H9 (cell line): ENCODE results near the gene TMEM106C. TPM values are rescaled to one million over a fixed set of nuclear protein-coding genes. Genes with fewer than 3 reads are reported as not detected.

Source experiments
- DNase-seq: peaks from one replicate; pipeline ENCODE4 v3.0.0-alpha.2; 2017
- H2AFZ ChIP-seq: one replicate; pipeline ENCODE4 v1.6.1; 2013; ENCODE audit warnings: mild to moderate bottlenecking, low read length, control low read depth, moderate library complexity
- H2AK5ac ChIP-seq: 2 replicates; pipeline ENCODE4 v1.6.1; 2013; ENCODE audit warnings: low read length, control low read depth, mixed read lengths; ENCODE audit not compliant: insufficient read length
- H2BK120ac ChIP-seq: one replicate; pipeline ENCODE4 v1.6.1; 2013; ENCODE audit warnings: low read depth, mild to moderate bottlenecking, low read length, control low read depth, inconsistent platforms; ENCODE audit not compliant: poor library complexity, severe bottlenecking
- H2BK12ac ChIP-seq: 2 replicates; pipeline ENCODE4 v1.6.1; 2013; ENCODE audit warnings: low read length, control low read depth, mixed read lengths, low read depth; ENCODE audit not compliant: insufficient read length
- H2BK15ac ChIP-seq: 2 replicates; pipeline ENCODE4 v1.6.1; 2013; ENCODE audit warnings: low read depth, low read length, control low read depth
- H2BK20ac ChIP-seq: one replicate; pipeline ENCODE4 v1.6.1; 2013; ENCODE audit warnings: low read depth, mild to moderate bottlenecking, low read length, control low read depth, inconsistent platforms; ENCODE audit not compliant: poor library complexity, severe bottlenecking
- H2BK5ac ChIP-seq: 2 replicates; pipeline ENCODE4 v1.6.1; 2013; ENCODE audit warnings: low read length, control low read depth, mixed read lengths; ENCODE audit not compliant: insufficient read length
- H3K14ac ChIP-seq: 2 replicates; pipeline ENCODE4 v1.6.1; 2013; ENCODE audit warnings: low read length, control low read depth; ENCODE audit not compliant: insufficient read depth
- H3K18ac ChIP-seq: 2 replicates; pipeline ENCODE4 v1.6.1; 2013; ENCODE audit warnings: low read depth, mild to moderate bottlenecking, mixed read lengths, low read length, control low read depth; ENCODE audit not compliant: insufficient read length
- H3K23ac ChIP-seq: 2 replicates; pipeline ENCODE4 v1.6.1; 2013; ENCODE audit warnings: low read length, control low read depth, mixed read lengths, low read depth; ENCODE audit not compliant: insufficient read length
- H3K23me2 ChIP-seq: 2 replicates; pipeline ENCODE4 v1.6.1; 2013; ENCODE audit warnings: low read depth, mild to moderate bottlenecking, mixed read lengths, low read length, control low read depth; ENCODE audit not compliant: insufficient read length, poor library complexity, severe bottlenecking
- H3K27ac ChIP-seq: 2 replicates; pipeline ENCODE4 v1.5.1; 2013; ENCODE audit warnings: low read length, control low read depth, mixed read lengths, low read depth; ENCODE audit not compliant: insufficient read length
- H3K27me3 ChIP-seq: 2 replicates; pipeline ENCODE4 v1.6.1; 2013; ENCODE audit warnings: low read length, control low read depth, inconsistent platforms; ENCODE audit not compliant: insufficient read depth
- H3K4ac ChIP-seq: 2 replicates; pipeline ENCODE4 v1.6.1; 2013; ENCODE audit warnings: low read depth, mild to moderate bottlenecking, control low read depth, inconsistent platforms, low read length, moderate library complexity
- H3K4me1 ChIP-seq: 2 replicates; pipeline ENCODE4 v1.6.1; 2013; ENCODE audit warnings: low read length, control low read depth, inconsistent platforms; ENCODE audit not compliant: insufficient read depth
- H3K4me2 ChIP-seq: 2 replicates; pipeline ENCODE4 v1.6.1; 2013; ENCODE audit warnings: low read length, control low read depth, mixed read lengths; ENCODE audit not compliant: insufficient read length, insufficient read depth
- H3K56ac ChIP-seq: 2 replicates; pipeline ENCODE4 v1.6.1; 2013; ENCODE audit warnings: low read depth, mild to moderate bottlenecking, mixed read lengths, low read length, control low read depth; ENCODE audit not compliant: insufficient read length
- H3K79me1 ChIP-seq: 2 replicates; pipeline ENCODE4 v1.6.1; 2013; ENCODE audit warnings: low read depth, mild to moderate bottlenecking, moderate library complexity, low read length, control low read depth, inconsistent platforms; ENCODE audit not compliant: insufficient read depth, poor library complexity, severe bottlenecking
- H3K79me2 ChIP-seq: 2 replicates; pipeline ENCODE4 v1.6.1; 2013; ENCODE audit warnings: low read length, control low read depth, inconsistent platforms; ENCODE audit not compliant: insufficient read depth
- H3K9ac ChIP-seq: 2 replicates; pipeline ENCODE4 v1.6.1; 2013; ENCODE audit warnings: low read length, control low read depth, mixed read lengths; ENCODE audit not compliant: insufficient read length; ENCODE audit errors: extremely low read depth
- H3K9me3 ChIP-seq: one replicate; pipeline ENCODE4 v1.6.1; 2013; ENCODE audit warnings: low read depth, low read length, inconsistent platforms; ENCODE audit not compliant: control insufficient read depth
- H3T11ph ChIP-seq: one replicate; pipeline ENCODE4 v1.6.1; 2013; ENCODE audit warnings: mild to moderate bottlenecking, low read length, control low read depth, inconsistent platforms
- H4K20me1 ChIP-seq: one replicate; pipeline ENCODE4 v1.6.1; 2013; ENCODE audit not compliant: control insufficient read depth, insufficient read length, insufficient read depth
- H4K5ac ChIP-seq: 2 replicates; pipeline ENCODE4 v1.6.1; 2013; ENCODE audit warnings: low read depth, mild to moderate bottlenecking, mixed read lengths, low read length, control low read depth; ENCODE audit not compliant: insufficient read length
- H4K8ac ChIP-seq: replicated peaks from 2 replicates; pipeline ENCODE4 v1.6.1; 2013; ENCODE audit warnings: low read length, control low read depth, mixed read lengths, low read depth; ENCODE audit not compliant: insufficient read length
- H4K91ac ChIP-seq: 2 replicates; pipeline ENCODE4 v1.6.1; 2013; ENCODE audit warnings: low read depth, mild to moderate bottlenecking, moderate library complexity, mixed read lengths, low read length, control low read depth; ENCODE audit not compliant: insufficient read length
- H3K27ac Mint-ChIP-seq, 3 experiments: 2 replicates in 2 of 3; 3 replicates in 1 of 3; pipeline ENCODE4 v1.8.0; 2020 to 2021; ENCODE audit warnings: mixed read lengths in 3 of 3, mild to moderate bottlenecking in 1 of 3, moderate library complexity in 1 of 3
- H3K27me3 Mint-ChIP-seq: 2 replicates; pipeline ENCODE4 v1.8.0; 2021; ENCODE audit warnings: low read depth, mild to moderate bottlenecking, moderate library complexity, mixed read lengths
- H3K36me3 Mint-ChIP-seq, 3 experiments: 2 replicates in 2 of 3; 3 replicates in 1 of 3; pipeline ENCODE4 v1.8.0; 2020 to 2021; ENCODE audit warnings: low read depth in 3 of 3, mixed read lengths in 3 of 3; ENCODE audit not compliant: insufficient read depth in 1 of 3
- H3K4me1 Mint-ChIP-seq, 2 experiments: 2 replicates each; pipeline ENCODE4 v1.8.0; 2020; ENCODE audit warnings: mixed read lengths in 2 of 2
- H3K4me3 Mint-ChIP-seq, 2 experiments: 2 replicates in 1 of 2; 3 replicates in 1 of 2; pipeline ENCODE4 v1.8.0; 2020 to 2021; ENCODE audit warnings: mild to moderate bottlenecking in 2 of 2, mixed read lengths in 2 of 2, moderate library complexity in 1 of 2
- H3K9me3 Mint-ChIP-seq, 2 experiments: 2 replicates in 1 of 2; 3 replicates in 1 of 2; pipeline ENCODE4 v1.8.0; 2020; ENCODE audit warnings: mild to moderate bottlenecking in 2 of 2, mixed read lengths in 2 of 2, moderate library complexity in 1 of 2
- CTCF ChIP-seq: fragments of 200-600 bp; sonication (generic); conservative IDR thresholded peaks from 3 replicates; pipeline ENCODE4 v1.8.0; 2021; ENCODE audit warnings: antibody characterized with exemption, mild to moderate bottlenecking
- WGBS: extraction: QIAGEN DNeasy Blood & Tissue Kit; methylation state at CpG from one replicate; pipeline ENCODE4 v1.1.7; 2013; ENCODE audit warnings: missing lambda C conversion rate, low lambda C conversion rate, mixed read lengths; ENCODE audit not compliant: insufficient read length; ENCODE audit errors: extremely low coverage; 5-methylcytosine and 5-hydroxymethylcytosine counted together
- total RNA-seq: library from RNA; stranded (reverse); gene quantifications from 2 replicates; pipeline ENCODE4 v1.2.1, GENCODE V29; 2021

Gene TMEM106C
- total RNA-seq, 1 experiment from 2014 or later = 43.7 TPM

- no peak overlapping the region for H4K5ac ChIP-seq
- no peak overlapping the region for H2BK20ac ChIP-seq
- H4K8ac ChIP-seq = no peak overlapping the region
- H2BK120ac ChIP-seq = no peak overlapping the region
- H2AK5ac ChIP-seq = no peak overlapping the region
- H3T11ph ChIP-seq = no peak overlapping the region
- H3K27ac ChIP-seq = no peak overlapping the region
- no peak overlapping the region for H3K4me3 Mint-ChIP-seq
- H3K27me3 Mint-ChIP-seq = peaks cover 21% of the 10 kb centered on the region
- no peak overlapping the region for H2BK5ac ChIP-seq
- H3K27me3 ChIP-seq = no peaks in the 10 kb centered on the region; the same call in 1 of the 2 replicates
- H3K4me2 ChIP-seq = no peak overlapping the region
- H3K9me3 ChIP-seq = no peaks in the 10 kb centered on the region
- no peaks in the 10 kb centered on the region for H4K20me1 ChIP-seq
- H3K23me2 ChIP-seq = no peaks in the 10 kb centered on the region
- H3K36me3 Mint-ChIP-seq = no peaks in the 10 kb centered on the region
- no peak overlapping the region for H4K91ac ChIP-seq
- no peak overlapping the region for H2AFZ ChIP-seq
- no peak overlapping the region for H3K4ac ChIP-seq
- no peak overlapping the region for H3K9ac ChIP-seq
- H3K14ac ChIP-seq = no peak overlapping the region
- H3K79me2 ChIP-seq = no peaks in the 10 kb centered on the region
- no peaks in the 10 kb centered on the region for H3K4me1 ChIP-seq
- H3K18ac ChIP-seq = no peak overlapping the region
- no peak overlapping the region for H3K56ac ChIP-seq
- TF ChIP-seq CTCF = no peak
- H3K9me3 Mint-ChIP-seq = no peaks in the 10 kb centered on the region; a peak in 1 of 5 replicates
- no peak overlapping the region for H3K27ac Mint-ChIP-seq
- no peak overlapping the region for H2BK15ac ChIP-seq
- no peaks in the 10 kb centered on the region; a peak in 1 of 4 replicates for H3K4me1 Mint-ChIP-seq
- H3K79me1 ChIP-seq = no peaks in the 10 kb centered on the region
- no peak overlapping the region for H3K23ac ChIP-seq
- DNase-seq = no peak
- no peak overlapping the region for H2BK12ac ChIP-seq
- WGBS = no CpG with 5 or more reads among the region's 3 CpGs
Observed at GRCh38 chr12:47927346-47927745, 36.0 kb upstream of the TMEM106C start.
